IMR-90 (cell line): ENCODE data around the gene FMNL1. TPM values are rescaled to one million over a fixed set of nuclear protein-coding genes. Genes with fewer than 3 reads are reported as not detected.

Experiments used
- ATAC-seq: fragments of 200-7000 bp; cut with Tn5 transposase; 2 replicates; pipeline ENCODE4 v1.9.1; 2020; ENCODE audit warnings: low read depth, mild to moderate bottlenecking, moderate library complexity
- BruUV-seq: library from RNA; stranded (reverse); fragments of 400-500 nt; replicated peaks from 2 replicates; lab custom pipeline; 2021; lab: Mats Ljungman, UMichigan
- CTCF ChIA-PET: fragments of 300-600 bp; formaldehyde crosslinking; extraction: SDS; loops from one replicate; lab custom pipeline; 2021; ENCODE audit warnings: antibody characterized with exemption; lab: Yijun Ruan, JAX
- POLR2A ChIA-PET: fragments of 300-600 bp; sonication (Branson Sonifier 250); formaldehyde crosslinking; loops from one replicate; lab custom pipeline; 2022; ENCODE audit warnings: antibody characterized with exemption; ENCODE audit not compliant: unreplicated experiment; lab: Charles Lee
- DNase-seq: peaks from one replicate; pipeline ENCODE4 v3.0.0; 2013
- H2AFZ ChIP-seq: replicated peaks from 2 replicates; pipeline ENCODE3; 2013; ENCODE audit warnings: low read length, mild to moderate bottlenecking; ENCODE audit not compliant: poor library complexity
- H2AK5ac ChIP-seq: 2 replicates; pipeline ENCODE4 v1.6.1; 2013; ENCODE audit warnings: low read depth, low read length, inconsistent platforms
- H2AK9ac ChIP-seq: replicated peaks from 2 replicates; pipeline ENCODE3; 2013; ENCODE audit warnings: mild to moderate bottlenecking, low read depth, low read length, moderate library complexity; ENCODE audit not compliant: poor library complexity
- H2BK120ac ChIP-seq: 2 replicates; pipeline ENCODE4 v1.6.1; 2013; ENCODE audit warnings: low read depth, low read length, inconsistent platforms
- H2BK15ac ChIP-seq: 3 replicates; pipeline ENCODE4 v1.6.1; 2013; ENCODE audit warnings: low read depth, low read length, inconsistent platforms
- H2BK20ac ChIP-seq: 2 replicates; pipeline ENCODE4 v1.6.1; 2013; ENCODE audit warnings: low read depth, mild to moderate bottlenecking, inconsistent platforms, low read length, moderate library complexity
- H2BK5ac ChIP-seq: 2 replicates; pipeline ENCODE4 v1.6.1; 2013; ENCODE audit warnings: mild to moderate bottlenecking, low read depth, low read length, inconsistent platforms; ENCODE audit not compliant: poor library complexity, severe bottlenecking
- H3K14ac ChIP-seq: replicated peaks from 2 replicates; pipeline ENCODE4 v1.6.1; 2013; ENCODE audit warnings: low read depth, low read length, inconsistent platforms
- H3K18ac ChIP-seq: 2 replicates; pipeline ENCODE4 v1.6.1; 2013; ENCODE audit warnings: low read depth, low read length, control low read depth
- H3K23ac ChIP-seq: 2 replicates; pipeline ENCODE4 v1.6.1; 2013; ENCODE audit warnings: low read depth, low read length, inconsistent platforms
- H3K27ac ChIP-seq: 2 replicates; pipeline ENCODE4 v1.5.1; 2013; ENCODE audit warnings: mild to moderate bottlenecking, control low read depth, low read length; ENCODE audit not compliant: insufficient read depth
- H3K27me3 ChIP-seq: 2 replicates; pipeline ENCODE4 v1.6.1; 2013; ENCODE audit warnings: low read length; ENCODE audit not compliant: control insufficient read depth, insufficient read depth
- H3K36me3 ChIP-seq: 2 replicates; pipeline ENCODE4 v1.6.1; 2013; ENCODE audit warnings: low read length, mixed read lengths; ENCODE audit not compliant: control insufficient read depth, insufficient read depth
- H3K4ac ChIP-seq: 2 replicates; pipeline ENCODE4 v1.6.1; 2013; ENCODE audit warnings: low read depth, low read length, inconsistent platforms
- H3K4me1 ChIP-seq: 2 replicates; pipeline ENCODE4 v1.6.1; 2013; ENCODE audit warnings: low read length, mixed read lengths; ENCODE audit not compliant: control insufficient read depth, insufficient read depth
- H3K4me2 ChIP-seq: 2 replicates; pipeline ENCODE4 v1.6.1; 2013; ENCODE audit warnings: low read depth, mild to moderate bottlenecking, control low read depth, low read length, moderate library complexity
- H3K4me3 ChIP-seq: 2 replicates; pipeline ENCODE4 v1.5.1; 2013; ENCODE audit warnings: low read depth, mild to moderate bottlenecking, control low read depth, low read length, moderate library complexity; ENCODE audit not compliant: insufficient read depth
- H3K56ac ChIP-seq: 2 replicates; pipeline ENCODE4 v1.6.1; 2013; ENCODE audit warnings: low read length, inconsistent platforms; ENCODE audit not compliant: insufficient read depth; ENCODE audit errors: extremely low read depth
- H3K79me1 ChIP-seq, 2 experiments: 2 replicates each; pipeline ENCODE4 v1.6.1; 2013; ENCODE audit warnings: low read length in 2 of 2, inconsistent platforms in 1 of 2, low read depth in 1 of 2
- H3K9ac ChIP-seq: 2 replicates; pipeline ENCODE4 v1.6.1; 2013; ENCODE audit warnings: low read depth, low read length, control low read depth
- H3K9me1 ChIP-seq: 2 replicates; pipeline ENCODE4 v1.6.1; 2013; ENCODE audit warnings: low read length, inconsistent platforms; ENCODE audit not compliant: insufficient read depth
- H3K9me3 ChIP-seq: 2 replicates; pipeline ENCODE4 v1.6.1; 2013; ENCODE audit warnings: low read length; ENCODE audit not compliant: control insufficient read depth, insufficient read depth
- H4K20me1 ChIP-seq: 2 replicates; pipeline ENCODE4 v1.6.1; 2013; ENCODE audit warnings: low read length, inconsistent platforms; ENCODE audit not compliant: insufficient read depth
- H4K5ac ChIP-seq: 2 replicates; pipeline ENCODE4 v1.6.1; 2013; ENCODE audit warnings: mild to moderate bottlenecking, low read depth, low read length, control low read depth
- H4K8ac ChIP-seq, 2 experiments: 2 replicates each; pipeline ENCODE4 v1.6.1; 2013; ENCODE audit warnings: low read depth in 2 of 2, low read length in 2 of 2, control low read depth in 1 of 2, inconsistent platforms in 1 of 2
- H4K91ac ChIP-seq: 2 replicates; pipeline ENCODE4 v1.6.1; 2013; ENCODE audit warnings: low read depth, low read length, inconsistent platforms; ENCODE audit not compliant: insufficient read depth
- BHLHE40 ChIP-seq: fragments of 150-350 bp; IDR thresholded peaks from 2 replicates; pipeline ENCODE4 v1.6.1; 2016; ENCODE audit warnings: mild to moderate bottlenecking, low read depth, low read length
- CEBPB ChIP-seq: IDR thresholded peaks from 2 replicates; pipeline ENCODE4 v1.6.1; 2012; ENCODE audit warnings: low read depth, low read length, improper control_type of control experiment
- CHD1 ChIP-seq: IDR thresholded peaks from 2 replicates; pipeline ENCODE4 v1.6.1; 2012; ENCODE audit warnings: low read depth, low read length, improper control_type of control experiment
- CTCF ChIP-seq: conservative IDR thresholded peaks from 2 replicates; pipeline ENCODE4 v1.5.1; 2012; ENCODE audit warnings: mild to moderate bottlenecking, low read depth, low read length, improper control_type of control experiment
- ELK1 ChIP-seq: fragments of 150-350 bp; IDR thresholded peaks from 2 replicates; pipeline ENCODE4 v1.6.1; 2016; ENCODE audit warnings: low read depth, mild to moderate bottlenecking, low read length, moderate library complexity, borderline replicate concordance
- MAFK ChIP-seq: IDR thresholded peaks from 2 replicates; pipeline ENCODE4 v1.6.1; 2012; ENCODE audit warnings: low read depth, low read length, improper control_type of control experiment
- MAZ ChIP-seq: IDR thresholded peaks from 2 replicates; pipeline ENCODE4 v1.6.1; 2012; ENCODE audit warnings: low read depth, mild to moderate bottlenecking, low read length, improper control_type of control experiment, moderate library complexity, borderline replicate concordance
- MXI1 ChIP-seq: IDR thresholded peaks from 2 replicates; pipeline ENCODE4 v1.6.1; 2012; ENCODE audit warnings: low read depth, mild to moderate bottlenecking, low read length, moderate library complexity, borderline replicate concordance
- NFE2L2 ChIP-seq: fragments of 150-350 bp; IDR thresholded peaks from 2 replicates; pipeline ENCODE4 v1.6.1; 2016; ENCODE audit warnings: low read depth, mild to moderate bottlenecking, low read length
- POLR2A ChIP-seq: IDR thresholded peaks from 2 replicates; pipeline ENCODE4 v1.6.1; 2012; ENCODE audit warnings: mild to moderate bottlenecking, low read depth, low read length
- RAD21 ChIP-seq: IDR thresholded peaks from 2 replicates; pipeline ENCODE4 v1.6.1; 2012; ENCODE audit warnings: low read length, improper control_type of control experiment
- RCOR1 ChIP-seq: IDR thresholded peaks from 2 replicates; pipeline ENCODE4 v1.6.1; 2012; ENCODE audit warnings: mild to moderate bottlenecking, low read length, improper control_type of control experiment; ENCODE audit not compliant: insufficient replicate concordance
- SMC3 ChIP-seq: fragments of 150-350 bp; IDR thresholded peaks from 2 replicates; pipeline ENCODE4 v1.6.1; 2016; ENCODE audit warnings: low read depth, mild to moderate bottlenecking, antibody characterized with exemption, low read length, moderate library complexity
- WGBS, 2 experiments: methylation state at CpG; one replicate each; pipeline versions ENCODE4 v1.1.5 to v1.1.7; 2013; ENCODE audit warnings: missing lambda C conversion rate in 2 of 2; ENCODE audit not compliant: insufficient read length in 1 of 2; ENCODE audit errors: extremely low coverage in 2 of 2; 5-methylcytosine and 5-hydroxymethylcytosine counted together
- dilution Hi-C: fragments of 300-500 bp; cut with HindIII; formaldehyde crosslinking; loops from one replicate; pipeline ENCODE4 v1.14.3; 2018; ENCODE audit warnings: low sequenced_read_pairs; ENCODE audit not compliant: unreplicated experiment
- in situ Hi-C: fragments of 300-500 bp; cut with MboI; formaldehyde crosslinking; loops from 3 replicates; pipeline ENCODE4 v1.14.3; 2019; ENCODE audit warnings: low sequenced_read_pairs, inconsistent platforms, mixed read lengths
- intact Hi-C: fragments of 100-400 bp; cut with micrococcal nuclease; formaldehyde crosslinking; loops from 2 replicates; pipeline ENCODE4 v1.10.0; 2022
- polyA plus RNA-seq, 3 experiments: library from polyadenylated mRNA; depleted of rRNA; stranded (reverse); fragments of >200 nt; gene quantifications; 2 replicates each; pipeline ENCODE4 v1.2.3, GENCODE V29; 2012; ENCODE audit warnings: low replicate concordance in 1 of 3
- total RNA-seq: library from RNA; depleted of rRNA; stranded (reverse); fragments of >200 nt; gene quantifications from 2 replicates; pipeline ENCODE4 v1.2.3, GENCODE V29; 2012

Gene FMNL1
- total and polyA plus RNA-seq, 2 of the 4 experiments (the other 2 are of a cell fraction), result 0.36 to 2.3 TPM

GRCh38 chr17:45228763-45229539, 7.3 kb downstream of the FMNL1 start:
- no CpG with 5 or more reads among the region's 19 CpGs for WGBS, 2 experiments
- Histone ChIP-seq H3K4me1 (peaks cover 37% of the 10 kb centered on the region), H2BK15ac (peak overlapping the region; percentile 96), H4K91ac (peak overlapping the region; percentile 97), H2AK5ac (peak overlapping the region; percentile 99), H3K27ac (peak overlapping the region; percentile 91), H3K9me1 (peaks cover 24% of the 10 kb centered on the region), H2BK5ac (peak overlapping the region; percentile 85), H2BK120ac (peak overlapping the region; percentile 98), H3K23ac (peak overlapping the region; percentile 74), H4K20me1 (no peaks in the 10 kb centered on the region), H2BK20ac (peak overlapping the region; percentile 92), H2AFZ (peak overlapping the region; percentile 93), H3K27me3 (no peaks in the 10 kb centered on the region), H3K18ac (peak overlapping the region; percentile 89), H3K4ac (peak overlapping the region; percentile 98), H3K9me3 (no peaks in the 10 kb centered on the region), H3K9ac (peak overlapping the region; percentile 45), H3K4me2 (peak overlapping the region; percentile 40), H2AK9ac (peak overlapping the region; percentile 99), H3K56ac (peak overlapping the region; percentile 32), H4K5ac (peak overlapping the region; percentile 96), H4K8ac (peak overlapping the region; percentile 87 to 98), H3K4me3 (no peak overlapping the region), H3K36me3 (no peaks in the 10 kb centered on the region), H3K14ac (peak overlapping the region; percentile 96), H3K79me1 (peaks cover 0 to 28% of the 10 kb centered on the region in 2 experiments; a peak in 3 of 4 replicates)
- ATAC-seq (peak; percentile 90), DNase-seq (peak; percentile 96)
- intact Hi-C loops (no loop called here), dilution Hi-C loops (no loop called here), in situ Hi-C loops (no loop called here)
- ChIA-PET CTCF (interaction anchor here (0.5 to 1.3 kb wide), 5 partner anchors 10 to 170 kb away, joined by 3 to 8 read pairs (median 4); partner anchors contain the start of gene ACBD4), POLR2A (interaction anchor here (0.8 kb wide), 1 partner anchor 80 kb away, joined by 4 read pairs; the partner anchor contains the start of gene HEXIM1)
- BruUV-seq, result no TSS peak
- no peak for TF ChIP-seq MXI1
- TF ChIP-seq BHLHE40, result peak; percentile 15; the same call in 1 of the 2 replicates
- peak; percentile 37; the same call in 1 of the 2 replicates for TF ChIP-seq POLR2A
- no peak for TF ChIP-seq MAFK
- TF ChIP-seq ELK1, result no peak
- peak; percentile 100 for TF ChIP-seq CEBPB
- peak; percentile 100 for TF ChIP-seq MAZ
- no peak for TF ChIP-seq CHD1
- TF ChIP-seq NFE2L2, result peak; percentile 17; the same call in 1 of the 2 replicates
- TF ChIP-seq RCOR1, result peak; percentile 40
- TF ChIP-seq CTCF, result 0 out of 2 replicates have a peak, but pooled peaks have one; percentile 3
- TF ChIP-seq RAD21, result 0 out of 2 replicates have a peak, but pooled peaks have one; percentile 16
- TF ChIP-seq SMC3, result peak; percentile 21; the same call in 1 of the 2 replicates
